SK-N-SH treated with all-trans-retinoic acid at 6 μM for 48 hours (cell line): Measurements from ENCODE around the gene MFAP4.

Source experiments
- ATAC-seq: fragments of 200-7000 bp; cut with Tn5 transposase; 3 replicates; pipeline ENCODE4 v1.9.1; 2020; ENCODE audit warnings: mild to moderate bottlenecking, moderate library complexity
- ARNTL ChIP-seq: fragments of 450-650 bp; formaldehyde crosslinking; IDR thresholded peaks from 2 replicates; pipeline ENCODE4 v1.5.0; 2020; ENCODE audit warnings: low read depth, mild to moderate bottlenecking, moderate library complexity, borderline replicate concordance
- BACH2 ChIP-seq: fragments of 250-450 bp; sonication (Bioruptor Pico); IDR thresholded peaks from 2 replicates; pipeline ENCODE4 v1.9.0; 2021; ENCODE audit warnings: mild to moderate bottlenecking, borderline replicate concordance
- ESRRG ChIP-seq: fragments of 250-450 bp; sonication (Bioruptor Pico); IDR thresholded peaks from 2 replicates; pipeline ENCODE4 v1.6.1; 2021; ENCODE audit warnings: mild to moderate bottlenecking
- GLIS3 ChIP-seq: fragments of 250-450 bp; sonication (Bioruptor Pico); IDR thresholded peaks from 2 replicates; pipeline ENCODE4 v1.5.0; 2020; ENCODE audit warnings: mild to moderate bottlenecking, moderate library complexity
- ISL1 ChIP-seq: fragments of 250-450 bp; sonication (Bioruptor Pico); IDR thresholded peaks from 2 replicates; pipeline ENCODE4 v2.1.2; 2022; ENCODE audit warnings: mild to moderate bottlenecking, moderate library complexity
- OSR1 ChIP-seq: fragments of 250-450 bp; sonication (Bioruptor Pico); IDR thresholded peaks from 2 replicates; pipeline ENCODE4 v1.8.0; 2022; ENCODE audit warnings: moderate library complexity, mild to moderate bottlenecking, inconsistent platforms
- PPARA ChIP-seq: fragments of 250-450 bp; sonication (Bioruptor Pico); IDR thresholded peaks from 2 replicates; pipeline ENCODE4 v1.5.0; 2020; ENCODE audit warnings: mild to moderate bottlenecking, borderline replicate concordance
- RARB ChIP-seq: fragments of 250-450 bp; sonication (Bioruptor Pico); IDR thresholded peaks from 2 replicates; pipeline ENCODE4 v1.8.0; 2021; ENCODE audit warnings: mild to moderate bottlenecking, moderate library complexity
- SNAI2 ChIP-seq: fragments of 250-450 bp; sonication (Bioruptor Pico); IDR thresholded peaks from 2 replicates; pipeline ENCODE4 v1.5.0; 2020; ENCODE audit warnings: mild to moderate bottlenecking, moderate library complexity
- TCF4 ChIP-seq: fragments of 250-450 bp; sonication (Bioruptor Pico); IDR thresholded peaks from 2 replicates; pipeline ENCODE4 v1.8.0; 2021; ENCODE audit warnings: mild to moderate bottlenecking, moderate library complexity, borderline replicate concordance
- TOX ChIP-seq: fragments of 250-450 bp; sonication (Bioruptor Pico); IDR thresholded peaks from 2 replicates; pipeline ENCODE4 v1.8.0; 2021; ENCODE audit warnings: mild to moderate bottlenecking, moderate library complexity, borderline replicate concordance
- ZC3H10 ChIP-seq: fragments of 250-450 bp; sonication (Bioruptor Pico); IDR thresholded peaks from 2 replicates; pipeline ENCODE4 v1.5.1; 2021; ENCODE audit warnings: mild to moderate bottlenecking, moderate library complexity
- ZFP3 ChIP-seq: fragments of 250-450 bp; sonication (Bioruptor Pico); IDR thresholded peaks from 2 replicates; pipeline ENCODE4 v1.5.0; 2020; ENCODE audit warnings: mild to moderate bottlenecking, moderate library complexity
- ZFP30 ChIP-seq: fragments of 450-650 bp; formaldehyde crosslinking; IDR thresholded peaks from 2 replicates; pipeline ENCODE4 v1.5.0; 2022; ENCODE audit warnings: mild to moderate bottlenecking, moderate library complexity
- ZNF565 ChIP-seq: fragments of 450-650 bp; formaldehyde crosslinking; conservative IDR thresholded peaks from 2 replicates; pipeline ENCODE4 v1.5.0; 2020; ENCODE audit warnings: low read depth, mild to moderate bottlenecking, moderate library complexity
- ZNF70 ChIP-seq: fragments of 450-650 bp; formaldehyde crosslinking; IDR thresholded peaks from 2 replicates; pipeline ENCODE4 v1.5.0; 2020; ENCODE audit warnings: mild to moderate bottlenecking, moderate library complexity
- ZNF8 ChIP-seq: fragments of 450-650 bp; formaldehyde crosslinking; IDR thresholded peaks from 2 replicates; pipeline ENCODE4 v1.5.0; 2020; ENCODE audit warnings: mild to moderate bottlenecking, moderate library complexity
- TF ChIP-seq, protein P1 (sequence below): fragments of 250-450 bp; sonication (Bioruptor Pico); IDR thresholded peaks from 2 replicates; pipeline ENCODE4 v1.8.0; 2020; ENCODE audit warnings: mild to moderate bottlenecking, moderate library complexity, borderline replicate concordance
- TF ChIP-seq, protein P2 (sequence below): fragments of 250-450 bp; sonication (Bioruptor Pico); IDR thresholded peaks from 2 replicates; pipeline ENCODE4 v1.5.1; 2021; ENCODE audit warnings: mild to moderate bottlenecking, moderate library complexity
- TF ChIP-seq, protein P3 (sequence below): fragments of 250-450 bp; sonication (Bioruptor Pico); IDR thresholded peaks from 2 replicates; pipeline ENCODE4 v1.8.0; 2021; ENCODE audit warnings: low read depth, mild to moderate bottlenecking, moderate library complexity, borderline replicate concordance

The MFAP4 gene

DNA sequence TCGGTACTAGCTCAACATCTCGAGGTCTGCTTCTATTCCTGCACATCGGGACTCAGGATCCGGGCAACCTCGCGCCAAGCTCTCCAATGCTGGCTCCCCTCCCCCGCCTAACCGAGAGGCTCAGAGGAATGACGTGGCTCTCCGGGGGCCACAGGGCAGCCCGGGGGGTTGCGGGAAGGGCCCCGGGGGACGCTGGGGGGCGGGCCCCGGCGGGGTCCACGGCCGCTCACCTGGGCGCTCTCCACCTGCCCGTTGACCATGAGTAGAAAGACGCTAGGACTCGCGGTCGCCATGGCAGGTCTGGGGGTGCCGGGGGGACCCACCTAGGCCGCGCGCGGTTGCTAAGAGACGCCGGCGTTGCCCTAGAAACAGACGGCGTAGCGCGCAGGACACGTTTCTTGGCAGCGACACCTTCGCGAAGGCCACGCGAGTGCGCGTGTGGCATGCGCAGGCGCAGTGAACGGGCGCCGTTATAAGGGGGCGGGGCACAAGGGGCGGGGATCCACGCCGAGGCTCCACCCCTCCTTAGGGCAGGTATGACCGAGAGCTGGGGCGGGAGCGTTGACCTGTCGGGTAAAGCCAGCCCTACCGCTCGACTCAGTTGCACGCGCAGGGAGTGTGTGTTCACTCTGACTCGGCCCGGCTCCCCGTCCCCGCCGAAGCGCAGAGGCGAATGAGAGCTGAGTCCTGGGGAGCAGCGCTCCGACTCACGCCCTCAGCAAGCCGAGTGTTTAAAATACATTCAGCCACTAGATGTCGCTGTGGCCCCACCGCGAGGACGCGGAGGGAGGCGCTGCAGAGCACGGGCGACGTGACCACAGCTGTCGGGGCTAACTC, 24.5 kb downstream of the MFAP4 start, which contains the start of gene B9D1:
TSS of gene B9D1 (minus strand) at position 447 of the 837 bp plus-strand sequence. CDS start at position 293, 154 bp downstream.
- ATAC-seq = peak; percentile 93
- TF ChIP-seq RARB (CRISPR knock-in tag) = no peak
- TF ChIP-seq, protein P1, sequence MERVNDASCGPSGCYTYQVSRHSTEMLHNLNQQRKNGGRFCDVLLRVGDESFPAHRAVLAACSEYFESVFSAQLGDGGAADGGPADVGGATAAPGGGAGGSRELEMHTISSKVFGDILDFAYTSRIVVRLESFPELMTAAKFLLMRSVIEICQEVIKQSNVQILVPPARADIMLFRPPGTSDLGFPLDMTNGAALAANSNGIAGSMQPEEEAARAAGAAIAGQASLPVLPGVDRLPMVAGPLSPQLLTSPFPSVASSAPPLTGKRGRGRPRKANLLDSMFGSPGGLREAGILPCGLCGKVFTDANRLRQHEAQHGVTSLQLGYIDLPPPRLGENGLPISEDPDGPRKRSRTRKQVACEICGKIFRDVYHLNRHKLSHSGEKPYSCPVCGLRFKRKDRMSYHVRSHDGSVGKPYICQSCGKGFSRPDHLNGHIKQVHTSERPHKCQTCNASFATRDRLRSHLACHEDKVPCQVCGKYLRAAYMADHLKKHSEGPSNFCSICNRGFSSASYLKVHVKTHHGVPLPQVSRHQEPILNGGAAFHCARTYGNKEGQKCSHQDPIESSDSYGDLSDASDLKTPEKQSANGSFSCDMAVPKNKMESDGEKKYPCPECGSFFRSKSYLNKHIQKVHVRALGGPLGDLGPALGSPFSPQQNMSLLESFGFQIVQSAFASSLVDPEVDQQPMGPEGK (CRISPR knock-in tag) = peak; percentile 60; the same call in 1 of the 2 replicates

DNA sequence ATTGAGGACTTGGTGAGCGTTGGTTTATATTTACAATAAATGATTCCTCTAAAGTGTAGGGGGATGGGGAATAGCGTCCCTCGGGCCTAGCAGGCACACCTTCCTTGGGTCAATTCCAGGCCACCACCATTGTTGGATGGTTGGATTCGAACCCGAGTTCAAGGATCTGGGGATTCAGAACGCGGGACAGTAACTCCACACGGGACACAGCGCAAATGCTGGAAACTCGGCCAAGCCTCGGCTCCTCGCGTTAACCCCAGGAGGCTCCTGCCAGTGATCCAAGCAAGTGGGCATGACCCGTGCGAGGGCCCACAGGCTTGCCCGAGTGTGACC, 25.1 kb downstream of the MFAP4 start:
- no peak for TF ChIP-seq ISL1 (CRISPR knock-in tag)
- ATAC-seq = no peak

DNA sequence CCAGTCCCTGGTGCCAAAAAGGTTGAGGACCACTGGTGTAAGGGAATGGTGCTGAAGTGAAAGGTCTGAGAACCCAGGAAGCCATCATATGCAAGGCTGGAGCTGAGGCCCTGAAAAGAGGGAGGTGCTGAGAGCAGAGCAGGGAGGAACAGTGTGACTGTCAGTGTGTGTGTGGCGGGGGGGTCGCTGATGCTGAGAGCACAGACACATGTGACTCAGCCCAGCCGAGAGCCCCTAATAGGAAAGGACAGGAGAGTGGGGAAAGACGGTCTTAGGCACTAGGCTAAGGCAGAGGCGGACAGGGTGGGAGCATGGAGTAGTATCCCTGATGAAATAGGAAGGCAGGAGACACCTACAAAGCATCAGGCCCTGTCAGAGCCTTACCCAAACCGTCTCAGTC, 25.7 kb downstream of the MFAP4 start:
- no peak for ATAC-seq
- TF ChIP-seq ZNF8 = no peak
- no peak for TF ChIP-seq RARB (CRISPR knock-in tag)
- no peak for TF ChIP-seq OSR1 (CRISPR knock-in tag)
- no peak for TF ChIP-seq ARNTL (CRISPR knock-in tag)
- no peak for TF ChIP-seq TOX (CRISPR knock-in tag)
- no peak for TF ChIP-seq ZFP3 (CRISPR knock-in tag)
- TF ChIP-seq ZNF565 (CRISPR knock-in tag) = no peak
- TF ChIP-seq ISL1 (CRISPR knock-in tag) = no peak
- no peak for TF ChIP-seq SNAI2 (CRISPR knock-in tag)
- TF ChIP-seq, protein P2, sequence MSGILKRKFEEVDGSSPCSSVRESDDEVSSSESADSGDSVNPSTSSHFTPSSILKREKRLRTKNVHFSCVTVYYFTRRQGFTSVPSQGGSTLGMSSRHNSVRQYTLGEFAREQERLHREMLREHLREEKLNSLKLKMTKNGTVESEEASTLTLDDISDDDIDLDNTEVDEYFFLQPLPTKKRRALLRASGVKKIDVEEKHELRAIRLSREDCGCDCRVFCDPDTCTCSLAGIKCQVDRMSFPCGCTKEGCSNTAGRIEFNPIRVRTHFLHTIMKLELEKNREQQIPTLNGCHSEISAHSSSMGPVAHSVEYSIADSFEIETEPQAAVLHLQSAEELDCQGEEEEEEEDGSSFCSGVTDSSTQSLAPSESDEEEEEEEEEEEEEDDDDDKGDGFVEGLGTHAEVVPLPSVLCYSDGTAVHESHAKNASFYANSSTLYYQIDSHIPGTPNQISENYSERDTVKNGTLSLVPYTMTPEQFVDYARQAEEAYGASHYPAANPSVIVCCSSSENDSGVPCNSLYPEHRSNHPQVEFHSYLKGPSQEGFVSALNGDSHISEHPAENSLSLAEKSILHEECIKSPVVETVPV (CRISPR knock-in tag) = no peak
- TF ChIP-seq, protein P3, sequence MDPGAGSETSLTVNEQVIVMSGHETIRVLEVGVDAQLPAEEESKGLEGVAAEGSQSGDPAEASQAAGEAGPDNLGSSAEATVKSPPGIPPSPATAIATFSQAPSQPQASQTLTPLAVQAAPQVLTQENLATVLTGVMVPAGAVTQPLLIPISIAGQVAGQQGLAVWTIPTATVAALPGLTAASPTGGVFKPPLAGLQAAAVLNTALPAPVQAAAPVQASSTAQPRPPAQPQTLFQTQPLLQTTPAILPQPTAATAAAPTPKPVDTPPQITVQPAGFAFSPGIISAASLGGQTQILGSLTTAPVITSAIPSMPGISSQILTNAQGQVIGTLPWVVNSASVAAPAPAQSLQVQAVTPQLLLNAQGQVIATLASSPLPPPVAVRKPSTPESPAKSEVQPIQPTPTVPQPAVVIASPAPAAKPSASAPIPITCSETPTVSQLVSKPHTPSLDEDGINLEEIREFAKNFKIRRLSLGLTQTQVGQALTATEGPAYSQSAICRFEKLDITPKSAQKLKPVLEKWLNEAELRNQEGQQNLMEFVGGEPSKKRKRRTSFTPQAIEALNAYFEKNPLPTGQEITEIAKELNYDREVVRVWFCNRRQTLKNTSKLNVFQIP = no peak
- no peak for TF ChIP-seq ZNF70 (CRISPR knock-in tag)
- TF ChIP-seq ESRRG = no peak
- no peak for TF ChIP-seq PPARA (CRISPR knock-in tag)
- TF ChIP-seq BACH2 (CRISPR knock-in tag) = no peak
- TF ChIP-seq ZFP30 (CRISPR knock-in tag) = no peak
- no peak for TF ChIP-seq GLIS3 (CRISPR knock-in tag)

DNA sequence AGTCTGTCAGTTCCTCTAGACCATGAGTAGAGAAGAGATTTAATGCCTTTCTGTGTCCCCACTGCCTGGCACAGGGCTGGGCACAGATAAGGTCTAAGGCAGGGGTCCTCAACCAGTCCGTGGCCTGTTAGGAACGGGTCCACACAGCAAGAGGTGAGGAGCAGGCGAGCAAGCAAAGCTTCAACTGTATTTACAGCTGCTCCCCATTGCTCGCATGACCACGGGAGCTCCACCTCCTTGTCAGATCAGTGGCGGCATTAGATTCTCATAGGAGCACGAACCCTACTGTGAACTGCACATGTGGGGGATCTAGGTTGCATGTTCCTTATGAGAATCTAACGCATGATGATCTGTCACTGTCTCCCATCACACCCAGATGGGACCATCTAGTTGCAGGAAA, 26.2 kb downstream of the MFAP4 start:
- TF ChIP-seq ISL1 (CRISPR knock-in tag) (no peak), OSR1 (CRISPR knock-in tag) (no peak), ESRRG (no peak), GLIS3 (CRISPR knock-in tag) (no peak), ARNTL (CRISPR knock-in tag) (no peak), ZC3H10 (CRISPR knock-in tag) (no peak)

DNA sequence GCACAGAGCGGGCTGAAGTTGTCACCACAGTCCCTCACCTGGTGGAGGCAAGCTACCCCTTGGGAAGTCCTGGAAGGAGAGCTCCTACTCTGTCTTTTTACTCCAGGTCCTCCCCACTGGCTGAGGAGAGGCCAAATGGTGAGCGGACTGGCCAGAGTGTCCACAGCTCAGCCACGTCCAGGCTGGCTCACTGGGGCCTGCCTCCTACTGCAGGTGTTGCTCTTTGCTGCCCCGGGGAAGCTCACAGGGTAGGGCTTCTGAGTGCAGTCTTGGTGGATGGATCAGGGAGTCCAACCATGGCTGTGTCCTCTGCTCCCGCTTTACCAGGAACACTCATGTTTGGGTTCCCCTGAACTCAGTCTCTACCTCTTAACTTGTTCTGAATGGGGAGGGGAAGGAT, 27.1 kb downstream of the MFAP4 start:
- TF ChIP-seq TOX (CRISPR knock-in tag) (no peak), RARB (CRISPR knock-in tag) (no peak), ZC3H10 (CRISPR knock-in tag) (no peak), ZFP3 (CRISPR knock-in tag) (no peak), SNAI2 (CRISPR knock-in tag) (no peak), TCF4 (CRISPR knock-in tag) (no peak), ARNTL (CRISPR knock-in tag) (no peak), ZNF70 (CRISPR knock-in tag) (no peak)
- TF ChIP-seq, protein P1 (CRISPR knock-in tag) = no peak
- TF ChIP-seq, all 23 proteins: peak for 0
- ATAC-seq = no peak

More for the DNA sequence above, 26.2 kb downstream of the MFAP4 start:
- ATAC-seq = no peak
